ENCODE measurements around the gene RFK. TPM values are rescaled to one million over a fixed set of nuclear protein-coding genes. Genes with fewer than 3 reads are reported as not detected.

Gene RFK
- total RNA-seq, 1 donor from 2014 or later: 38.0 TPM

DNA sequence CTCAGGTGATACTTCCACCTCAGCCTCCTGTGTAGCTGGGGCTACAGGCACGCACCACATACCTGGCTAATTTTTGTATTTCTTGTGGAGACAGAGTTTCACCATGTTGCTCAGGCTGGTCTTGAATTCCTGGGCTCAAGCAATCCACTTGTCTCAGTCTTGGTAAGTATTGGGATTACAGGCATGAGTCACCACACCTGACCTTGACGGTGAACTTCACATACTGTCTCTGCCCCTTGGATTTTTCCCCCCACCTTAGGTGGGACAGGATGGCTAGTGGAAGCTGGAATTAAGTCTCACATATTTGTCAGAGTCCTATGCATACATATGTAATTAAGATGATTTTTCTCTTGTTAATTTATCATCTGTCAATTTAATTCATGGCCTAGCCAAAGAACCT is 20.9 kb upstream of the RFK start:
- TF ChIP-seq, protein P1, sequence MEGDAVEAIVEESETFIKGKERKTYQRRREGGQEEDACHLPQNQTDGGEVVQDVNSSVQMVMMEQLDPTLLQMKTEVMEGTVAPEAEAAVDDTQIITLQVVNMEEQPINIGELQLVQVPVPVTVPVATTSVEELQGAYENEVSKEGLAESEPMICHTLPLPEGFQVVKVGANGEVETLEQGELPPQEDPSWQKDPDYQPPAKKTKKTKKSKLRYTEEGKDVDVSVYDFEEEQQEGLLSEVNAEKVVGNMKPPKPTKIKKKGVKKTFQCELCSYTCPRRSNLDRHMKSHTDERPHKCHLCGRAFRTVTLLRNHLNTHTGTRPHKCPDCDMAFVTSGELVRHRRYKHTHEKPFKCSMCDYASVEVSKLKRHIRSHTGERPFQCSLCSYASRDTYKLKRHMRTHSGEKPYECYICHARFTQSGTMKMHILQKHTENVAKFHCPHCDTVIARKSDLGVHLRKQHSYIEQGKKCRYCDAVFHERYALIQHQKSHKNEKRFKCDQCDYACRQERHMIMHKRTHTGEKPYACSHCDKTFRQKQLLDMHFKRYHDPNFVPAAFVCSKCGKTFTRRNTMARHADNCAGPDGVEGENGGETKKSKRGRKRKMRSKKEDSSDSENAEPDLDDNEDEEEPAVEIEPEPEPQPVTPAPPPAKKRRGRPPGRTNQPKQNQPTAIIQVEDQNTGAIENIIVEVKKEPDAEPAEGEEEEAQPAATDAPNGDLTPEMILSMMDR (IDR thresholded peaks at IDR 0.05; ENCODE audit: insufficient read depth, low read length, poor library complexity, severe bottlenecking): no peak
- H3K36me3 ChIP-seq (ENCODE audit: control insufficient read depth, insufficient read depth, low read length): no peaks in the 10 kb centered on the region
- H3K4me3 ChIP-seq (ENCODE audit: low read depth, low read length): no peak overlapping the region
- no peak for DNase-seq (ENCODE audit: low read depth)
- H3K27me3 ChIP-seq (ENCODE audit: control insufficient read depth, insufficient read depth, low read length): no peaks in the 10 kb centered on the region

DNA sequence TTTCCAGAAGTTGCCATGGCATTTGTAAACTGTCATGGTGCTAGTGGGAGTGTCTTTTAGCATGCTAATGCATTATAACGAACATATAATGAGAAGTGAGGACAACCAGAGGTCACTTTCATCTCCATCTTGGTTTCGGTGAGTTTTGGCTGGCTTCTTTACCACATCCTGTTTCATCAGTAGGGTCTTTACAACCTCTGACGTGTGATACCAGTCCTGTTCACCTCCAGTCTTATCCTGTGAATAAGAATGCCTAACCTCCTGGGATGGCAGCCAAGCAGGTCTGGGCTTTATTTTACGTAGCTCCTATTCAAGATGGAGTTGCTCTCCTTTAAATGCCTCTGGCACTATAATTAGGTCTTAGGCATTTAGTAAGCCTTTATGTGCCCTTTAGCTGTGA is 20.4 kb upstream of the RFK start:
- no peak for DNase-seq (ENCODE audit: low read depth)
- no peak overlapping the region for H3K4me3 ChIP-seq (ENCODE audit: low read depth, low read length)
- H3K36me3 ChIP-seq (ENCODE audit: control insufficient read depth, insufficient read depth, low read length): no peaks in the 10 kb centered on the region
- no peaks in the 10 kb centered on the region for H3K27me3 ChIP-seq (ENCODE audit: control insufficient read depth, insufficient read depth, low read length)
- TF ChIP-seq, protein P1 (IDR thresholded peaks at IDR 0.05; ENCODE audit: insufficient read depth, low read length, poor library complexity, severe bottlenecking): no peak

DNA sequence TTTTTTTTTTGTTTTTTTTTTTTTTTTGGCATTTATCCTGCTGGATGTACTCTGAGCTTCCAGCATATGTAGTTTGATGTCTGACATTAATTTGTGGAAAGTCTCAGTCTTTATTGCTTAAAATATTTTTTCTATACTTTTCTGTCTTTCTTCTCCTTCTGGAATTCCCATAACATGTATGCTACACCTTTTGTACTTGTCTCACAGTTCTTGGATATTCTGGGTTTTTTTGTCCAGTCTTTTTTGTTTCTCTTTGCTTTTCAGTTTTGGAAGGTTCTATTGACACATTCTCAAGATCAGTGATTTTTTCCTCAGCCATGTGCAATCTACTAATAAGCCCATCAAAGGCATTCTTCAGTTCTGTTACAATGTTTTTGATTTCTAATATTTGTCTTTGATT is 19.4 kb upstream of the RFK start:
- no peak overlapping the region for H3K4me3 ChIP-seq (ENCODE audit: low read depth, low read length)
- H3K27me3 ChIP-seq (ENCODE audit: control insufficient read depth, insufficient read depth, low read length): no peaks in the 10 kb centered on the region
- TF ChIP-seq, protein P1 (IDR thresholded peaks at IDR 0.05; ENCODE audit: insufficient read depth, low read length, poor library complexity, severe bottlenecking): no peak
- no peak for DNase-seq (ENCODE audit: low read depth)
- H3K36me3 ChIP-seq (ENCODE audit: control insufficient read depth, insufficient read depth, low read length): no peaks in the 10 kb centered on the region

DNA sequence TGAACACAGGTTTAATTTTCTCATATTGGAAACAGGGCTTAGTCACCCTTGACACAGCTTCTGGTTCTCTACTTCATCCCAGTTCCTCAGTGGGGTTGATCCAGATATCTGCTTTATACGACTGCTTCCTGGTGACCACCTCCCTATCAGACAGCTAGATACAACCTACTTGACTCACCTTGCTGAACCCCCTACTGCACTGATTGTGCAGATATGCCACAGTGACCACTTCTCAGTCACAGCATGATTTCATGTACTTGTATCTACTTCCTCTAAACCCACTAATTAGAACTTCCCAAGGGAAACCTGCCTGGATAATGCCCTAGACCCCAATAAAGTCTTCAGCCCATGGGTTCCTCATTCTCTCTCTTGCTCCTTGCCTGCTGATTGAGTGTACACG is 18.4 kb upstream of the RFK start:
- TF ChIP-seq, protein P1 (IDR thresholded peaks at IDR 0.05; ENCODE audit: insufficient read depth, low read length, poor library complexity, severe bottlenecking): no peak
- H3K27me3 ChIP-seq (ENCODE audit: control insufficient read depth, insufficient read depth, low read length): no peaks in the 10 kb centered on the region
- no peak for DNase-seq (ENCODE audit: low read depth)
- no peak overlapping the region for H3K4me3 ChIP-seq (ENCODE audit: low read depth, low read length)
- no peaks in the 10 kb centered on the region for H3K36me3 ChIP-seq (ENCODE audit: control insufficient read depth, insufficient read depth, low read length)

DNA sequence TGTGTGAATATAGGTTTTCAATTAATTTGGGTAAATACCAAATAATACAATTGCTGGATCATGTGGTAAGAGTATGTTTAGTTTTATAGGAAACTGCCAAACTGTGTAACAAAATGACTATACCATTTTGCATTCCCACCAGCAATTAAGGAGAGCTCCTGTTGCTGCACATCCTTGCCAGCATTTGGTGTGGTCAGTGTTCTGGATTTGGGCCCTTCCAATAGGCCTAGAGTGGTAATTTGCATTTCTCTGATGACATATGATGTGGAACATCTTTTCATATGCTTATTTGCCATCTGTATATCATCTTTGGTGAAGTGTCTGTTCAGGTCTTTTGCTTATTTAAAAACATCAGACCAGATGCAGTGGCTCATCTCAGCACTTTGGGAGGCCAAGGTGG is 11.6 kb upstream of the RFK start:
- TF ChIP-seq, protein P1 (IDR thresholded peaks at IDR 0.05; ENCODE audit: insufficient read depth, low read length, poor library complexity, severe bottlenecking): no peak
- H3K27me3 ChIP-seq (ENCODE audit: control insufficient read depth, insufficient read depth, low read length): no peaks in the 10 kb centered on the region
- no peak overlapping the region for H3K4me3 ChIP-seq (ENCODE audit: low read depth, low read length)
- H3K36me3 ChIP-seq (ENCODE audit: control insufficient read depth, insufficient read depth, low read length): no peaks in the 10 kb centered on the region
- DNase-seq (ENCODE audit: low read depth): no peak

DNA sequence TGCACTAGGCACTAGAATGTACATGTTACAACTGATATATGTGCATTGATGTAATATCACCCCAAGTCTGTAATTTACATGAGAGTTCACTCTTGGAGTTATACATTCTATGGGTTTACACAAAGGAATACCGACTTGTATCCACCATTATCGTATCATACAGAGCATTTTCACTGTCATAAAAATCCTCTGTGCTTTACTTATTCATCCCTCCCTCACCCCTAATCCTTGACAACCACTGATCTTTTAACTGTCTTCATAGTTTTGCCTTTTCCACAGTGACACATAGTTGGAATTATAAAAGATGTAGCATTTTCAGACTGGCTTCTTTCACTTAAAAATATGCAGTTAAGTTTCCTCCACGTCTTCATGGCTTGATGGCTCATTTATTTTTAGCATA is 11.1 kb upstream of the RFK start:
- Histone ChIP-seq H3K4me3 (ENCODE audit: low read depth, low read length) (no peak overlapping the region), H3K36me3 (ENCODE audit: control insufficient read depth, insufficient read depth, low read length) (no peaks in the 10 kb centered on the region), H3K27me3 (ENCODE audit: control insufficient read depth, insufficient read depth, low read length) (no peaks in the 10 kb centered on the region)
- DNase-seq (ENCODE audit: low read depth): no peak
- TF ChIP-seq, protein P1 (IDR thresholded peaks at IDR 0.05; ENCODE audit: insufficient read depth, low read length, poor library complexity, severe bottlenecking): no peak

Data from kidney epithelial cell (primary cell).